ENCODE measurements around the gene NUDCD3. TPM values are rescaled to one million over a fixed set of nuclear protein-coding genes. Genes with fewer than 3 reads are reported as not detected.

NUDCD3 gene
- 33.4 TPM for polyA plus RNA-seq (2013, experiment 1 of 2)
- 29.7 TPM for polyA plus RNA-seq (2013, experiment 2 of 2)

DNA sequence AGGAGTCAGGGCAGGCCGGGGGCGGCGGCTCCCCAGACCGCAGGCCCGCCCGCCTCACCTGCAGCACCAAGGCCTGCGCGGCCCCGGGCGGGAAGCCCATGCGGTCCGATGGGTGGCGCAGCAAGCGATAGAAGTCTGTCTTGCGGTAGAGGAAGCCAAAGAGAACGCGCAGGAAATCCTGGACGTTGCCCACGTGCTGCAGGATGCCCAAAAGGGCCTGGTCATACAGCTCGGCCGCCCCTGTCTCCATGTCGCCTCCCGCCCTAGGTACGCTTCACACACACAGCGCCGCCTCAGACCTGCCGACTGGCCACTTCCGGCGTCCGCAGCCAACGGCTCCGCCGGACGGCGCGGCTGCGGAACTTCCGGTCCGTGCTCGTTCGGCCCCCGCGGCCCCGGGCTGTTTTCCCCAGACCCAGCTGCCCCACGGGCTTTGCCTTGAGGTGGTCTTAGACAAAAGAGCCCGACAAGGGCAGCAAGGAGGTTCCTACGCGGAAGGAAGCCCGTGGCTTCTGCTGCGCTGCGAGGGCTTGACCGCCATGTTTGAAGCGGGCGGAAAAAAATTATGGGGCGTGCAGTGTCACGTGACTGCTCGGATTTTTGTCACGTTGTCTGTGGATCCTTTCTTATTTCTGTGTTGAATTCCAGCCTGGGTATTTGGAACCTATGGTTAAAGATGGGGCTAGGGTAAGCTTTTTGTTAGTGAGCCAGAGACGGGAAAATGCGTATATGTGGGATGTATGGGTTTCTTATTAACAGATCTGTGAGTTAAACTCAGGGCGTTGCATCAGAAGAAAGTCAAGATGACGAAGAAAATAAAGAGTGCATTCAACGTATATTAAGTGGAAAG, at the start of gene NUDCD3:
Gene NUDCD3 (minus strand): TSS at position 308 of the 850 bp plus-strand sequence. CDS start 58 bp downstream, at position 250.
- H3K27me3 ChIP-seq (ENCODE audit: insufficient read depth, low read length), result peaks cover 4% of the 10 kb centered on the region; the same call in 1 of the 2 replicates
- peak within 1 kb of the TSS; percentile 74 for H3K4me3 ChIP-seq (ENCODE audit: low read length)
- peak within 1 kb of the TSS; percentile 100 for H3K27ac ChIP-seq (ENCODE audit: low read depth, low read length)
- peaks cover 7% of the 10 kb centered on the region; the same call in 1 of the 2 replicates for H3K4me1 ChIP-seq (ENCODE audit: insufficient read depth, low read length)
- peaks cover 4% of the 10 kb centered on the region; the same call in 1 of the 2 replicates for H3K36me3 ChIP-seq (ENCODE audit: insufficient read depth, low read length)
- no peaks in the 10 kb centered on the region for H3K9me3 ChIP-seq (ENCODE audit: insufficient read depth, low read depth, low read length)
- H3K9ac ChIP-seq (ENCODE audit: low read depth, low read length), result peak within 1 kb of the TSS; percentile 97
- under 1% methylated on average over 63 of the region's 63 CpGs for WGBS

DNA sequence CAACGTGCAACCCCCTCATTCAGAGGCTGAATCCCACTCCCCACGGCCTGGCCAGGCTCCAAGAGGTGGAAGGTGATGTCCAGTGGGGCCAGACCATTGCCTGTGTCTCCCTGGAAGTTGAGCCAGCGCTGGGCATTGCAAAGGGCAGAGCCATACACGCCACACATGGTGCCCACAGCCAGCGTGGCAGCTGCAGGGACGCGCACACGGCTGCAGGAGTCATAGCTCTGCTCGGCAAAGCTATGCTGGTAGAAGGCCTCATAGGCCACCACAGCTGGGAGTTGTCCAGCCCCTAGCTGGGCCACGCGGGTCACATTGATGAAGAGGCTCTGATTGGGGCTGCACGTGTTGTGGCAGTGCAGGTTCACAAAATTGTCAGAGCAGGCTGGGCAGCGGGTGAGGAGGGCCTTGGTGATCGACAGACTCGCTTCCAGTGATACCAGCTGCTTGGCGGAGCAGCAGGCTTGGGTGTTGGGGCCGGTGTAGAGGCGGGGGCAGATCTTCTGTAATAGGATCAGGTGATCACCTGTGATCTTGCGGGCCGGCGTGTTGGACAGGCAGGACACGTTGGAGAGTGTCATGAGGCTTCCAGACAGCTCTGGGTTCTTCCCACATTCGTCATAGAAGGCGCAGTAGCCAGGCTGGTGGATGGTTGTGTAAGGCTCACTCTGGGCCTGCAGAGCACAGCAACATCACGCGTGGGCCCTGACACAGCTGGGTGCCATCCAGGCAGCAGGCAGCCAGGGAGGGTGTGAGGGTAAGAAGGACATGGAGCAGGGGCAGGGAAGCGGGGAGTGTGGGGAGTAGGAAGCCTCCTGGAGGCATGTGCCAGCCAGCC, 49.4 kb upstream of the NUDCD3 start:
- H3K36me3 ChIP-seq (ENCODE audit: insufficient read depth, low read length), result no peaks in the 10 kb centered on the region
- H3K9me3 ChIP-seq (ENCODE audit: insufficient read depth, low read depth, low read length), result no peaks in the 10 kb centered on the region
- H3K27me3 ChIP-seq (ENCODE audit: insufficient read depth, low read length), result no peaks in the 10 kb centered on the region
- H3K27ac ChIP-seq (ENCODE audit: low read depth, low read length), result no peak overlapping the region
- H3K4me3 ChIP-seq (ENCODE audit: low read length), result no peak overlapping the region
- no peak overlapping the region for H3K9ac ChIP-seq (ENCODE audit: low read depth, low read length)
- WGBS, result 93% methylated on average over 27 of the region's 27 CpGs
- no peaks in the 10 kb centered on the region for H3K4me1 ChIP-seq (ENCODE audit: insufficient read depth, low read length)

DNA sequence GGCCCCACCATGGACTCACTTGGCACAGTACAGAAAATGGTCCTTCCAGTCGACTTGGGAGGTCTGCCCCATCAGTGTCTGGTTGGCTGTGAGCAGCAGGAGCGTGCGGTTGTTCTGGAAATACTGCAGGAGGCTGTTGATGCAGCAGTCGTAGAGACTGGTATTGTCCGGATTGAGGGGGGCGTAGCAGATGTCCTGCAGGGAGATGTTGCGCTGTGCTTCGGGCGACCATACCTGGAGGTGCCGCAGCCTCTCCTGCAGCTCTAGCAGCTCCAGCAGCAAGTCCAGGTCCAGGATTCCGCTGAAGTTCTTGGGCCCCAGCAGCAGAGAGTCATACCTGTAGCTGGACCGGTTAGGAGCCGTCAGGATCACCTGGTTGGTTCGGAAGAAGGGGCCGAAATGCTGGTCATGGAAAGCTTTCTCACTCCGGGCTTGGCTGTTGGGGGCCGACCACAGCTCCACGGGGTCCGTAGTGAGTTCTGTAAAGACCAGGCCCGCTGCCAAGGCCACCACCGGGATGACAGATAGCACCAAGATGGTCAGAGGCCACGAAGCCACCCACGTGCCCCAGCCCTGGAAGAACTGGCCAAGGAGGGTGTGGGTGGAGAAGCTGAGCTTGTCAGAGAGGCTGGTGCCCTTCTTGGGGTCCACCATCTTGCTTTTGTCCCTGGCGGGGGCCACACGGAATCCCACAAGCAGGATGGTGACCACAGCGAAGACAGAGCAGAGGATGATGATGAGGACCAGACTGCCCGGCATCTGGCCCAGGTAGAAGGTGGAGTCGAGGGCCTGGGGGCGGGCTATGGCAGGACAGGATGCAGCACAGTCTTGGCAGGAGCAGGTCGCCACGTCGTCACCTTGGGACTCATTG, 48.6 kb upstream of the NUDCD3 start:
- no peak overlapping the region for H3K4me3 ChIP-seq (ENCODE audit: low read length)
- no peaks in the 10 kb centered on the region for H3K4me1 ChIP-seq (ENCODE audit: insufficient read depth, low read length)
- no peaks in the 10 kb centered on the region for H3K9me3 ChIP-seq (ENCODE audit: insufficient read depth, low read depth, low read length)
- no peaks in the 10 kb centered on the region for H3K36me3 ChIP-seq (ENCODE audit: insufficient read depth, low read length)
- H3K9ac ChIP-seq (ENCODE audit: low read depth, low read length), result no peak overlapping the region
- no peaks in the 10 kb centered on the region for H3K27me3 ChIP-seq (ENCODE audit: insufficient read depth, low read length)
- no peak overlapping the region for H3K27ac ChIP-seq (ENCODE audit: low read depth, low read length)
- WGBS, result 93% methylated on average over 32 of the region's 32 CpGs

DNA sequence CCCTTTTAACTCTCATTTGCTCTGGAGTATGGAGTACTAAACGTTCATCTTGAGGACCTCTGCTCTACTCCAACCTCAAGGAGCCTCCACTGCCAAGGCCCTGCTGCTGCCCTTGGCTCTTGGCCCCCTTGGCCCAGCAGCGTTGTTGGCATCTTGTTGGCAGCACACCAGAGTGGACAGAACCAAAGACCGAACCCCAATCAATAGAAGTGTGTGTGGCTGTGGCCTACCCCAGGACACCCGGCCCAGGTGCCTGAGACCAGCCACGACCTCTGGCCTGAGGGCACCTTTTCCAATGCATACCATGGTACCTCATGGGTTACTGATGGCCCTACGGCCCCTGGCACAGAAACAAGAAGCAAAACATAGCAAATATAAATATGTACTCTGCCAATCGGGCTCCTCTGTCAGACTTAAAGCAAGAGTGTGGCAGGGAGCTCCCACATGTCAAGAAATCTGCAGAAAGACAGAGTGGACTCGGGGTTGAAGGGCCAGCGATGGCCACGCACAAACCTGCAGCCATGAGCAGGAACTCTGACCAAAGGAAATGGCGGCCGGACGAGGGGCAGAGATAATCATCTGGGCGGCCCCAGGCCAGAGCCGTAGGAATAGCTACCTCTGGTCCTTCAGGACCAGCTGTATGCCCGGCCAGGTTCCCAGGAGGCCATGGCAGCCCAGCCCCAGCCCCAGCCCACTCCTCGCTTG, 47.8 kb upstream of the NUDCD3 start:
- no peaks in the 10 kb centered on the region for H3K9me3 ChIP-seq (ENCODE audit: insufficient read depth, low read depth, low read length)
- no peak overlapping the region for H3K27ac ChIP-seq (ENCODE audit: low read depth, low read length)
- 90% methylated on average over 17 of the region's 17 CpGs for WGBS
- no peak overlapping the region for H3K4me3 ChIP-seq (ENCODE audit: low read length)
- H3K9ac ChIP-seq (ENCODE audit: low read depth, low read length), result no peak overlapping the region
- H3K36me3 ChIP-seq (ENCODE audit: insufficient read depth, low read length), result no peaks in the 10 kb centered on the region
- no peaks in the 10 kb centered on the region for H3K27me3 ChIP-seq (ENCODE audit: insufficient read depth, low read length)
- H3K4me1 ChIP-seq (ENCODE audit: insufficient read depth, low read length), result no peaks in the 10 kb centered on the region

DNA sequence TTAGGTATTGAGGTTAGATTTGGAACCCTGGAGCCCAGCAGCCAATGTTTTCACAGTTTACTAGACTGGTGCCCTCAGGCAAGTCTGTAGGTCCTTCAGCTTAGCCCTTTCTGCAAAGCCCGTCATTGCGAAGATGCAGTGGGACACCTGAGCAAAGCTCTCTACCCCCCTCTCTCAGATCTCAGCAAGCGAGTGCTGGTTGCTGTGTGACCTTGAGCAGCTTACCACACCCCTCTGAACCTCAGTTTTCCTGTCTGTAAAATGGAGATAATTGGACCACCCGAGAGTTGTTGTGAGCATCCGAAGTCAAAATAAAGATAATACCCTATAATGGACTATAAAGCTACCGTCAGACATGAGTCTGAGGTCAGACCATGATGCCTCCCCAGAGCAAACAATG, 47.0 kb upstream of the NUDCD3 start:
- Histone ChIP-seq H3K4me3 (ENCODE audit: low read length) (no peak overlapping the region), H3K36me3 (ENCODE audit: insufficient read depth, low read length) (no peaks in the 10 kb centered on the region), H3K9me3 (ENCODE audit: insufficient read depth, low read depth, low read length) (no peaks in the 10 kb centered on the region), H3K4me1 (ENCODE audit: insufficient read depth, low read length) (no peaks in the 10 kb centered on the region), H3K9ac (ENCODE audit: low read depth, low read length) (no peak overlapping the region), H3K27ac (ENCODE audit: low read depth, low read length) (no peak overlapping the region), H3K27me3 (ENCODE audit: insufficient read depth, low read length) (no peaks in the 10 kb centered on the region)
- whole genome bisulfite sequencing, result 96% methylated on average over 6 of the region's 6 CpGs

DNA sequence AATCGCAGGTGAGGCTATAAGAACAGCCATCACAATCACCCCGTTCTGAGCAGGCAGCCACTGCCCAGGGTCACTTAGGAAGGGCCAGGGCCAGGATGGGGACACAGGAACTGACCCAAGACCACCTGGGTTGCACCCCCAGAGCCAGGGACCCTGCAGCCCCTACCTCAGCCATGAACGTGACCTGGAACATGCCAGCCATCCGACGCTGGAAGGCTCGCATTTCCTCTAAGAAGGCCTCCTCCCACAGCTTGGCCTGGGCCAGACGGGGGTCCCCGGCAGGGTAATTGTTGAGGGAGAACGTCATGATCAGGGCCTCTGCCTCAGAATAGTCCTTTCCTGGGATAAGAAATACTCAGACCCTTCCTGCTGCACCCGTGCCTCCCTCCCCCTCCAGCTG, 45.6 kb upstream of the NUDCD3 start:
- Histone ChIP-seq H3K27me3 (ENCODE audit: insufficient read depth, low read length) (no peaks in the 10 kb centered on the region), H3K36me3 (ENCODE audit: insufficient read depth, low read length) (no peaks in the 10 kb centered on the region), H3K4me1 (ENCODE audit: insufficient read depth, low read length) (no peaks in the 10 kb centered on the region), H3K9ac (ENCODE audit: low read depth, low read length) (no peak overlapping the region), H3K4me3 (ENCODE audit: low read length) (no peak overlapping the region), H3K9me3 (ENCODE audit: insufficient read depth, low read depth, low read length) (no peaks in the 10 kb centered on the region), H3K27ac (ENCODE audit: low read depth, low read length) (no peak overlapping the region)
- 84% methylated on average over 10 of the region's 10 CpGs for WGBS

DNA sequence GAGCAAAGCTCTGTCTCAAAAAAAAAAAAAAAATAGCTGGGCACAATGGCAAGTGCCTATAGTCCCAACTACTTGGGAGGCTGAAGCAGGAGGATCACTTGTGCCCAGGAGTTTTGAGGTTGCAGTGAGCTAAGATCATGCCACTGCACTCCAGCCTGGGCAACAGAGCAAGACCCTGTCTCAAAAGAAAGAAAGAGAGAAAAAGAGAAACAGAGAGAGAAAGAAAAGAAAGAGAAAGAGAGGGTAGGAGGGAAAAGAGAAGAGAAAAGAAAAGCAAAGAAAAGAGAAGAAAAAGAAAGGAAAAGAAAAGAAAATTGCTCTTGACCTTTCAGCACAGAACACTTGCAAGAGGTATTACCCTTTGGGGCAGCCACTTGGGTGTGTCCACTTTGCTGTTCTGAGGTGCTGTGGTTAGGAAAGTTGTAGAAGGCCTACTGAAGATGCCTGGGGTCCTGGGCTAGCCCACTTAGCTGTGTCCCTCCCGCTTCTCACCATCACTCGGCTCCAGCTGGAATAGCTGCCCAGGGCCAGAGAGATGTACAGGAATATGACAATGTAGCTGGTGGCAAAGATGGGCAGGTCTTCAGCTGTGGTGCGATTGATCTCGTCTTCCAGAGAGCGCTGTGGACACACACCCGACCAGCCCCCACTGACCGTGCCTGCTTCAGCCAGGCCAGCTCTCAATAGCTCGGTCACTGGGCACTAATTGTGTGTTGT, 45.0 kb upstream of the NUDCD3 start:
- 96% methylated on average over 8 of the region's 8 CpGs for WGBS
- Histone ChIP-seq H3K4me3 (ENCODE audit: low read length) (no peak overlapping the region), H3K36me3 (ENCODE audit: insufficient read depth, low read length) (no peaks in the 10 kb centered on the region), H3K27ac (ENCODE audit: low read depth, low read length) (no peak overlapping the region), H3K9me3 (ENCODE audit: insufficient read depth, low read depth, low read length) (no peaks in the 10 kb centered on the region), H3K4me1 (ENCODE audit: insufficient read depth, low read length) (no peaks in the 10 kb centered on the region), H3K27me3 (ENCODE audit: insufficient read depth, low read length) (no peaks in the 10 kb centered on the region), H3K9ac (ENCODE audit: low read depth, low read length) (no peak overlapping the region)

DNA sequence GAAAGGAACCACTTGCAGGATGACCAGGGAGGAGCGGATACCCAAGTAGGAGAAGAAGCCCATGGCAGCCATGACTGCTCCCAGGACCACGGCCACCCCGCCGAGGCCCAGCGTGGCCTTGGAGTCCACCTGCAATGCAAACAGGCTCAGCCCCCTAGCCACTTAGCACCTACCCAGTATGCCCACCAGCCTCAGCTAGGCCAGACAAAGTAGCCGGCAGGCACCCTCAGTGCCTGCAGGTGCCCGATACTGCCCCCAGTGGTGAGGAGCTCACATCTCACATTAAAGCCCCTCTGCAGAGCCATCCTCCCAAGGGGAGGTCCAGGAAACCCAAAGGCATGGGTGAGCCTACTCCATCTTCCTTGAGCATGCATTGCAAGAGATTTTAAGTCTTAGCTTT, 44.0 kb upstream of the NUDCD3 start:
- no peaks in the 10 kb centered on the region for H3K9me3 ChIP-seq (ENCODE audit: insufficient read depth, low read depth, low read length)
- 58% methylated on average over 7 of the region's 7 CpGs for WGBS
- no peaks in the 10 kb centered on the region for H3K27me3 ChIP-seq (ENCODE audit: insufficient read depth, low read length)
- H3K27ac ChIP-seq (ENCODE audit: low read depth, low read length), result no peak overlapping the region
- no peak overlapping the region for H3K9ac ChIP-seq (ENCODE audit: low read depth, low read length)
- no peaks in the 10 kb centered on the region for H3K4me1 ChIP-seq (ENCODE audit: insufficient read depth, low read length)
- H3K4me3 ChIP-seq (ENCODE audit: low read length), result no peak overlapping the region
- no peaks in the 10 kb centered on the region for H3K36me3 ChIP-seq (ENCODE audit: insufficient read depth, low read length)

DNA sequence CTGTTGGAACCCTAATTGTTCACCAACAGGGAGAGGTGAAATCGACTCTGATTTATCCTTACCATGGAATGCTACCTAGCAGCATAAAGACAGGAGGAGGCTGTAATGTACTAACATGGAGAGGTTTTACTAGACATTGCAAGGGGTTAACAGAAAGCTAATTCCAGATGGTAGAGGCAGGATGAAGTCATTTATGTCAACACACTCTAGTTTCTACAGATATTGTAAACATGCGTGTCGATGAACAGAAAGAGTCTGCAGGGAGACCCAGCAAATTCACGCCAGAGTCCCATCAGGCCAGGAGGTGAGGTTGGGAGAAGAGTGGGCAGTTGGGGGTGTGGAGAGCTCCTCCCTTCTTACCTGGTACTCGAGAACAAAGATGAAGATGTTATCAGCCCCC, 43.6 kb upstream of the NUDCD3 start:
- H3K36me3 ChIP-seq (ENCODE audit: insufficient read depth, low read length), result no peaks in the 10 kb centered on the region
- H3K4me1 ChIP-seq (ENCODE audit: insufficient read depth, low read length), result no peaks in the 10 kb centered on the region
- WGBS, result 92% methylated on average over 5 of the region's 5 CpGs
- H3K4me3 ChIP-seq (ENCODE audit: low read length), result no peak overlapping the region
- H3K9me3 ChIP-seq (ENCODE audit: insufficient read depth, low read depth, low read length), result no peaks in the 10 kb centered on the region
- H3K27me3 ChIP-seq (ENCODE audit: insufficient read depth, low read length), result no peaks in the 10 kb centered on the region
- no peak overlapping the region for H3K9ac ChIP-seq (ENCODE audit: low read depth, low read length)
- H3K27ac ChIP-seq (ENCODE audit: low read depth, low read length), result no peak overlapping the region

Measured in HUES64 (cell line).